CD4-positive, alpha-beta T cell treated with Interleukin-12 subunit alpha and Interleukin-12 subunit beta, for 1 hour (primary cell): Measurements from ENCODE around the gene HOXB13.

Source experiments
- DNase-seq: peaks from one replicate; pipeline ENCODE4 v3.0.0-alpha.2; 2020

Gene HOXB13

GRCh38 chr17:48748718-48749566 is 20.4 kb upstream of the HOXB13 start:
- DNase-seq, result no peak

DNA sequence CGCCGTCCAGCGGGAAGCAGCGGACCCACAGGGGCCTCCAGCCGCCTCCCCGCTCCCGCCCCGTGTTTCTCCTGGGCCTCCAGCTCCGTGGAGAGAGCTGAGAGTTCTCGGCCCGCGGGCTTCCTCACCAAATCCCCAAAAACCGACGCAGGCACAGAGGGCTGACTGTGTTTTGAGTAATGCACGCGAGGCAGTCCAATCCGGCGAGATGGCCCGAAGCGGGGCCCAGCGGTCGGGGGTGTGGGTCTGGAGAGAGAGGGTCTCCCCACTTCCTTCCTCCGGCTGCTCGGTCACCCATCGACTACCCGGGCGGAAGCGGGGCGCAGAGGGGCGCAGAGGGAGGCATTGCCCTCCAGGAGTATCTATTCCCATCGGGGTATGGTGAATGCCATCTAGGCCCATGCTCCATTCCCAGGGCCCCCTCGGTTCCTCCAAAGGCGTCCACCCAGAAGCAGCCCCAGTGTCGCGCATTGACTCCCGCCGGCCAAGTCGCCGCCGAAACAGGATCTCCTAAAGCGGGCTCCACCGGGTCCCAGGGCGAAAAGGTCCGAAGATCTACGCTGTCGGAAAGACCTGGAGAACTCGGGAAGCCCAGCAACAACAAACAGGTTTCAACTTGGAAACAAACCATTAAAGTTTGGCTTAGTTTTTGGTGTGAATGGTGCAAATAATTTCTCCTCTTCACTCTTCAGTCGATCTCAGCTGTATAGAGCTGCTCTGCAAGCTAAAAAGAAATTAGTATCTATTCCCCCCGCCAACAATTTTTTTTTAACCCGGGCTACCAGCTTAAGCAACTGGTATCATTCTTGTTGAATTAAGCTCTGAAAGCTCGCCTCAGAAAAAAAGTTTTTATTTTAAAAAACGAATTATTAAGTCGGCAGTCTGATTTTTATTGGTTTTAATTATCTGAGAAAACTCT is 19.2 kb upstream of the HOXB13 start:
- no peak for DNase-seq

- no peak for DNase-seq
Measured at GRCh38 chr17:48746916-48747444, 18.4 kb upstream of the HOXB13 start.

DNA sequence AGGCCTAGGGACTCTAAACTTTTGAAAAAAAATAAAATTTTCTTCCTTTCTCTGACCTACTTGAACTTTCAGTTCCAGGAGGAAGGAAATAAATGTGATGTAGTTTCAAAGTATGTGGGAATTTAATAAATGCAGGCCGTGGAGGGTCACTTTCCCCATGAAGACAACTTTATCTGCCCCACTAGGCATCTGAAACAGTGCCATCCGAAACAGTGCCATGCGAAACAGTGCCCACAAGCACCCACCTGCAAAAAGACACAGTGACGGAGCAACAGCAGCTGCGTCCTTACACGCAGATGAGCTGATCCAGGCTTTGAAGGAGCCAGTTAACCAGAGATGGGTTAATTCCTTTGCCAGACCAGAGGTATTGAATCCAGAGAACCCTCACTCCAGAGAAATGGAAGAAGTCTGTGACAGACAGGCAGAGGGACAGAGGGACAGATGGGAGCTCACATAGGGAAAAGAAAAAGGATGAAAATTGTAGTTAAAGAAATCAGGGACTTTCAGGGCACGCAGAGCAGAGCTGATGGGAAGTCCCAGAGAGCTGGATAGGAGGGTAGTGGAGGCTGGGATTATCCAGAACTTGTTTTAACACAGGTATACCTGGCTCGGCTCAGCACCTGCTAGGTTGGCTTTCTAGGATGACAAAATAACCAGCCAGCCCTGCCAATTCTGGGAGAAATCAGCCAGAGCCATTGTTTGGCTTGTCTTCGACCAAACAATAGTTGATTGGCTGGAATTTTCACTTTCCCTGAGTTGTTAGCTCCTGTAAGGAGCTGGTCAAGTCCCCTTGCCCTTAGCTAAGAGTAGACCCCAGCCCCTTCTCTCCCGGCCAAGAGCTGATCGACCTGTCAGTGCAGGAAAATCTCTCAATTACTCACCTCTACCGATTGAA is 17.1 kb upstream of the HOXB13 start:
- DNase-seq, result no peak

DNA sequence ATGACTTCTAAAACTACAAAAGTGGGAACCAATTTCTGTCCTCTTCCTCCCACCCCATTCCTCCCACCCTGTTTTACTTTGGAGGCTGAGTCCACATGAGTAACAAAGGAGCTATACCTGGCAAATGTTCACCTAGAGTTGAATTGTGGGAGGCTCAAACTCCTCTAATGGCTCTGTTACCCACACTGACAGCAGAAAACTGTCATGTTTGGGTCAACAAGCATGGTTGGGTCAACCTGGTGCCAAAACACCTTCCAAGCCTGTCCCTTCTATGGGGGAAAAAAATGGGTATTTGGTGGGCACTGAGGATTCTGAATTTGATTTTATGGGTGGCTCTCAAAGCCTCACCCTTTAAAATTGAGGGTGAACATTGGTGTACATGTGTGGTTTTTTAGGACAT is 12.0 kb upstream of the HOXB13 start:
- no peak for DNase-seq

DNA sequence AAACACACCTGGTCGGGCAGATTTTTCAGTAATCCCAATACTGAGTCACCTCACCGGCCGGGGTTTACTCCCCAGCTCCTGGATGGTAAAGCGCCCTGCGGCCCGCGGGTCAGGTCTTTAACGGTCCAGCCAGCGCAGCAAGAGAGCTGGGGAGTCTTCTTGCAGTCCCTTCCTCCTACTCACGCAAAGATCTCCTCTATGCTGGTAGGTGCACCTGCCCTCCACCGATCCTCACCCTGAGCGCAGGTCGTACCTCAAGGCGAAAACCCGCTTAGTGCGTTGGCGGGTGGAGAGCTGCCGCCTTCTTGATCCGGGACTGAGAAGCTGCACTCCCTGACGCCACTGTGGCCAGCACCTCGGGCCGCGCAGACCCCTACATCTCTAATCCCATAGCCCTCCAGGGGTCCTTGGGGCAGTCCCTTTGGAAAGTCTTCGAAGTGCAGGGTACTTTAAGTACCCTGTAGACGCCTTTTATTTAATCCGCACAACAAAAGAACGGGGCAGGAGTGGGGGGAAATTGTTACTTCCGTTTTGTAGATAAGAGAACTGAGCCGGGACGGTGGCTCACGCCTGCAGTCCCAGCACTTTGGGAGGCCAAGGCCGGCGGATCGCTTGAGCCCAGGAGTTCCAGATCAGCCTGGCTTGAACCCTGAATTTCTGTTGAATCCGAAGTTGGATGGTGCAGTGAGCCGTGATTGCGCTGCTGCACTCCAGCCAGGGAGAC is 10.4 kb upstream of the HOXB13 start:
- no peak for DNase-seq

DNA sequence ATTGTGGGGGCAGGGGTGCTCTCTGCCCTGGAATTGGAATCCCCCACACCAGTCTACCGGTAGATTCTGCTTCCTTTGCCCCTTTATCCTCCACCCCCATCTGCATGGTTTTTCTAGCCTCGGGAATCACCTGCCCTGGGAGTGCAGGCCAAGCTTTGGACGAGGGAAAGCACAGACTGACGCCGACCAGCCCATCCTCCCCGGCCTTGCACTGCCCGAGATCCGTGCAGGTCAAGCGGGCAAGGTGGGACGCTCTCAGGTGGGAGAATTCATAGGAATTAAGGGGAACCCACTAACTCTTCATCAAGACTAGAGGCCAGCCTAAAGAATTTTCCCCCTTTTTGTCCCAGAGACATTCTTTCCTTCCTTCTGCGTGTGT is 9.9 kb upstream of the HOXB13 start:
- DNase-seq, result no peak

GRCh38 chr17:48737330-48738043 is 8.9 kb upstream of the HOXB13 start:
- DNase-seq, result no peak

DNA sequence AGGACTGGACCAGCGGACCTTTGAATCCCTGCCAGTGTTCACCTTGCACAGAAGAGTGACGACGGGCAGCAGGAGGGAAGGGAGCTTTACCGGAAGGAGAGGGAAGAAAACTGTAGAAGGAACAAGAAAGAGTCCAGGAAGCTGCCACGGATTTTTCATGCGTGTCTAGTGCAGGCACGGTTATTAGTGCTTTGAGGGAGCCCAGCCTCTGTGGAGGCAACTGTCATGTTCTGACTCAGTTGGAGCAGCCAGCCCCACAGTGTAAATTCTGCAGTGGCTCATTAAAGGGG is 6.5 kb upstream of the HOXB13 start:
- DNase-seq, result no peak

DNA sequence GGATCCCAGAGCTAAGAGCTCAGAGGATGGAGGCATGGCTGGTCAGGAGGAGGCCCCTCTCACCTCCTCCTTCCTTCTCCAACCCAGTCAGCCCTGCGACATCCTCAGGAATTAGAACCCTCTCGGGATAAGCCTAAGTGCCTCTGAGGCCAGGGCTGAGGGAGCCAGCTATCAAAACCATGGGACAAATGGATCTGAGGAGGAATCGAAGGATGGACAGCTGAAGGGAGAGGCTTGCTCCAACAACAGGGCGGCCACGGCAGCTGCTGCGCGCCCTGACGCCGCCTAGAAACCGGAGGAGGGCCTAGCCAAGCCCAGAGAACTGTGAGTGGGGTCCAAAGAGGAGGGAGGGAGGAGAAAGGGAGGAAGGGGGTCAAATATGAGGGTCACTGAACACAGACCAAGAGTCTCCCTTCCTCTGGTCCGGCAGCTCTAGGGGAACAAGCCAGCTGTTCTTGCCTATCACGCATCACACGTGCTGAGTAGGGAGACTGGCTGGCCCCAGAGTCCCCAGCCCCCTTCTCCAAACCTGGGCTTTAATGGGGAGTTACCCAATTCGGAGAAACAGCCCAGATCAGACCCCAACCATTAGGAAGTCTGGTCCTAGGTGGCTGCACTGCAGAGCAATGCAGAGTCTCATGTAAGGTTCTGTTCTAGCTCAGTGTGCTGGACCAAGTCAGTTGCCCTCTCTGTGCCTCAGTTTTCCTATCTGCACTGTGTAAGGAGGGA is 5.9 kb upstream of the HOXB13 start:
- DNase-seq, result no peak

DNA sequence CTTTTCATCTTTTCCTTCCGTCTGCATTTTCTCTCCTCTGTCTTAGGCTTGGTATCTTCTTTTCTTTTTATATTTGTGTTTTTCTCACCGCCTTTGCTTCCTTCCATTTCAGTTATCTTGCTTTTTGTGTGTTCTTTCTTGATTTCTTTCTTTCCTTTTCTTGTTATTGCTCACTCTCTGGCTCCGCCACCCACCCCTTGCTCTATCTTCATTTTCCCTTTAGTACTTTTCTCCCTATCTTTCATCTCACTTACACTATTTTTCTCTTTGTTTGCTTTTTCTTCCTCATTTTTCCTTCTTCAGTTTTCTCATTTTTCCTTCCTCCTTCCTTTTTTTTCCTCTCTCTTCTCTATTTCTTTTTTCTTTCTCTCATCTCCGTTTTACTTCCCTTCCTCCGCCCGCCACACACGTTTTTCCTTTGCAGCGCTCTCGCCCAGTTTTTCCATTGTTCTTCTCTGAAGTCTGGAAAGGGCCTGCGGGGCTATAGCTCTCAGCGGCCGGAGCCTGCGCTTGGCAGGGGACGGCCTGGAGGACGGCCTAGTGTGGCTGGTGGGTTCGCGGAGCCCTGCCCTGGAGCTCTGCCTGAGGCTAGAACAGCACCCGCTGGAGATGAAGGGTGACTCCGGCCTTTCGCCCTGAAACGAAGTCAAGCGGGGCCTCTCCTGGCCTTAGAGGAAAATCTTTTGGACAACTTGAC is 5.2 kb upstream of the HOXB13 start:
- no peak for DNase-seq

GRCh38 chr17:48732688-48733629 is 4.4 kb upstream of the HOXB13 start:
- DNase-seq, result no peak

DNA sequence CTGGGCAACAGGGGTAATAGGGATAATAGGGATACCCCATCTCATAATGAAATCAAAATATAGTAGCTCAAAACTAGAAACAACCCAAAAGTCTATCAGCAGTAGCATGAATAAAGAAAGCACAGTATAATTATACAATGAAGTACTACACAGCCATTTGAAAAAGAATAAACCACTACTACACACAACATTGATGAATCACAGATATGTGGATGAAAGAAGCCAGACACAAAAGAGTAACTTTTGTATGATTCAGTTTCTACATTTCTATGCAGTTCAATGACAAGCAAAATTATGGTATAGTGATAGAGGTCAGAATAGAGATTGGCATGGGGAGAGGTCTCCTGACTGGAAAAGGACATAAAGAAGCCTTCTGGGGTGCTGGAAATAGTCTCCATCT is 2.8 kb upstream of the HOXB13 start:
- no peak for DNase-seq

DNA sequence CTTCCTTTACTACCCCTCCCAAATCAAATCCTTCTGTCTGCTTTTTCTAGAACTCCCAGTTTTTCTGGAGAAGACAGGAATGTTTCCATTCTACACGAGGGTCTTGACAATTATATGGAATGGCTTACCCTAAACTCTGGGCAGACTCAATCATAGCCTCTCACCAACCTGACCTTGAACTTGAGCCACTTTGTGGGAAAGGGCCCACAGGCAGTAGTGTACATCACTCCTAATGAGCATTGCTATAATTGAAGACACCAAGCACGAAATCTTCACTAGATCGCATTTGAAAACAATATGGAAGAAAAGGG is 1.6 kb upstream of the HOXB13 start:
- DNase-seq, result no peak

DNA sequence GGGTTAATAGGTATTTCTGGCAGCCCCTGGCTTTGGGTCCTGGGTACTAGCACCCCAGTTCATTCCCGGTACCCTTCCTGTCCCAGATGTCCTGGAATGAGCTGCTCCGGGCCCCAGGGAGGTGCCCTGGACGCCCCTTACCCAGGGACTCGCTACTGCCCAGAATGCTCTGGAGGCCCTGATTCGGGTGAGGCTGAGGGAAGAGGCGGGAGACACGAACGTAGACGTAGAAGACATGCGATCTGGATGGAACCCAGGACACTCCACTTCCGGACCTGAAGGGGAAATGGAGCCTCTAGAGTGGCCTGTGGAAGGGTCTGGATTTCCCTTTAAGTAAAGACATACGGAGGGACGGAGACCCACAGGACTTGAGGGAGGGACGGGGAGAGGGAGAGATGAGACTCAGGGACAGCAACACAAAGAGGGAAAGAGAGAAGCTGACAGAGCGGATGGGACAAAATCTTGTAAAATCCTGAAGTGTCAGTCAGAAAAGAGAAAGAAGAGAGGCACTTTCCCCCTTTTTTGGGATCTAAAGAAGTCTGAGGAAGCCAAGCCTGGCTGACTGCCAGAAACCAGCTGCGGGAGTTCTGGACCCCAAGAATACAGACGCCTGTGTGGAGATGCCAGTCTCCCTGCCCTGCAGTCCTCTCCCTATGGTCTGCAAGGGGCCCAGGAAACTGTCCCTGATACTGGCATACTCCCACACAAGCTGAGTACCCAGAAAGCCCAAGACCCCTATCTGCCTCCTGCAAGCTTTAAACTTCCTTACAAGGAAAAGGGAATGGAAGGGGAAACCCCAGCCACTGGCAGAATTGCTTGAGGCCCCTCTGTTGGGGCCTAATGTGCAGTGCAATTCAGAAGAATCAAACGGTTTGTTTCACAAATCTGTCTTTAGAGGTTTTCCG is 1.0 kb upstream of the HOXB13 start:
- DNase-seq, result no peak

- DNase-seq, result no peak
Measured at GRCh38 chr17:48727415-48728175, 955 bp downstream of the HOXB13 start.

GRCh38 chr17:48726916-48727286 is 1.6 kb downstream of the HOXB13 start:
- DNase-seq, result no peak
